Head of caudate nucleus (tissue), 42 donors: Measurements from ENCODE around the gene BLID.

Experiments
- DNase-seq, 42 donors: peaks; one replicate each; pipeline versions ENCODE4 v3.0.0 to v3.0.0-alpha.2; 2020 to 2021; ENCODE audit warnings: mixed read lengths in 7 of 42
- intact Hi-C: fragments of 100-400 bp; cut with DNase I; formaldehyde crosslinking; loops from one replicate; pipeline ENCODE4 v1.15.0; 2022

The BLID gene

GRCh38 chr11:122115524-122116379, at the start of gene BLID:
Gene BLID, minus strand, starts transcription at chr11:122116215. Its CDS starts 293 bp downstream, at chr11:122115922.
- DNase-seq = peak in 40 of 42 donors; percentile 35 to 88 (median 66)
- intact Hi-C loops = no loop called here

GRCh38 chr11:122163053-122163819, 47.2 kb upstream of the BLID start:
- no peak for DNase-seq
- intact Hi-C loops = no loop called here

- DNase-seq = no peak
- intact Hi-C loops = no loop called here
These were observed 46.1 kb upstream of the BLID start for GRCh38 chr11:122162095-122162494.

GRCh38 chr11:122160841-122161590, 45.0 kb upstream of the BLID start:
- intact Hi-C loops = no loop called here
- DNase-seq = no peak

GRCh38 chr11:122159861-122160260, 43.8 kb upstream of the BLID start:
- intact Hi-C loops = loop anchor here (5.0 kb wide), 1 partner anchor 58 kb away; no protein-coding TSS in a partner anchor
- peak in 2 of 42 donors; percentile 38 to 42 for DNase-seq

GRCh38 chr11:122159173-122159721, 43.2 kb upstream of the BLID start:
- peak; percentile 28 to 82 (median 62) for DNase-seq
- intact Hi-C loops = loop anchor here (5.0 kb wide), 1 partner anchor 57 kb away; no protein-coding TSS in a partner anchor

GRCh38 chr11:122158171-122158570, 42.2 kb upstream of the BLID start:
- DNase-seq = peak in 1 of 42 donors; percentile 29
- intact Hi-C loops = loop anchor here (5.0 kb wide), 1 partner anchor 56 kb away; no protein-coding TSS in a partner anchor

- intact Hi-C loops = loop anchor here (5.0 kb wide), 1 partner anchor 55 kb away; no protein-coding TSS in a partner anchor
- DNase-seq = no peak
These were observed 41.7 kb upstream of the BLID start for GRCh38 chr11:122157653-122158161.

- intact Hi-C loops = loop anchor here (5.0 kb wide), 1 partner anchor 55 kb away; no protein-coding TSS in a partner anchor
These were observed 40.9 kb upstream of the BLID start for GRCh38 chr11:122156940-122157382.

GRCh38 chr11:122155765-122156527, 39.9 kb upstream of the BLID start:
- DNase-seq = peak in 23 of 42 donors; percentile 8 to 76 (median 42)
- intact Hi-C loops = loop anchor here (5.0 kb wide), 1 partner anchor 54 kb away; no protein-coding TSS in a partner anchor

More at GRCh38 chr11:122156940-122157382, 40.9 kb upstream of the BLID start:
- DNase-seq = peak in 10 of 42 donors; percentile 29 to 61 (median 36)

GRCh38 chr11:122154994-122155393, 39.0 kb upstream of the BLID start:
- no peak for DNase-seq
- intact Hi-C loops = loop anchor here (5.0 kb wide), 1 partner anchor 53 kb away; no protein-coding TSS in a partner anchor

- intact Hi-C loops = no loop called here
These were observed 38.2 kb upstream of the BLID start for GRCh38 chr11:122154227-122154626.

GRCh38 chr11:122153746-122154145, 37.7 kb upstream of the BLID start:
- no peak for DNase-seq
- intact Hi-C loops = no loop called here

More at GRCh38 chr11:122154227-122154626, 38.2 kb upstream of the BLID start:
- DNase-seq = no peak

- intact Hi-C loops = no loop called here
- no peak for DNase-seq
These were observed 34.5 kb upstream of the BLID start for GRCh38 chr11:122150216-122151124.

- intact Hi-C loops = no loop called here
These were observed 33.2 kb upstream of the BLID start for GRCh38 chr11:122149202-122149601.

GRCh38 chr11:122146475-122146874, 30.5 kb upstream of the BLID start:
- intact Hi-C loops = no loop called here
- DNase-seq = no peak

More at GRCh38 chr11:122149202-122149601, 33.2 kb upstream of the BLID start:
- no peak for DNase-seq
